Transverse colon (tissue), 4 donors: ENCODE data around the gene THY1. TPM values are rescaled to one million over a fixed set of nuclear protein-coding genes. Genes with fewer than 3 reads are reported as not detected.
A peak's percentile ranks its signal among the peaks of the same experiment; 100 is the strongest.

Experiments used
- DNase-seq: peaks from one replicate; pipeline ENCODE4 v3.0.0-alpha.2; 2019
- H3K27ac ChIP-seq, 4 donors: fragments of 200-600 bp; sonication (generic); 2 replicates each; pipeline ENCODE4 v1.5.1; 2016 to 2018; ENCODE audit warnings: inconsistent platforms in 4 of 4
- H3K27me3 ChIP-seq: fragments of 200-600 bp; sonication (generic); 2 replicates; pipeline ENCODE4 v1.5.1; 2017; ENCODE audit warnings: inconsistent platforms
- H3K36me3 ChIP-seq, 4 donors: fragments of 200-600 bp; sonication (generic); 2 replicates each; pipeline ENCODE4 v1.5.1; 2017 to 2019; ENCODE audit warnings: inconsistent platforms in 4 of 4
- H3K4me1 ChIP-seq, 4 donors: fragments of 200-600 bp; sonication (generic); 2 replicates each; pipeline ENCODE4 v1.5.1; 2017 to 2020; ENCODE audit warnings: inconsistent platforms in 4 of 4
- H3K4me3 ChIP-seq, 4 donors: fragments of 200-600 bp; sonication (generic); 1 replicate in 1 of 4; 2 replicates in 3 of 4; pipeline versions ENCODE4 v1.5.1 to v1.6.1; 2017 to 2019; ENCODE audit warnings: inconsistent platforms in 4 of 4
- H3K9me3 ChIP-seq, 2 donors: fragments of 200-600 bp; sonication (generic); 2 replicates each; pipeline ENCODE4 v1.5.1; 2017 to 2019; ENCODE audit warnings: inconsistent platforms in 2 of 2
- CTCF ChIP-seq, 5 experiments: fragments of 200-600 bp in 3 of 5; fragments of 450-650 bp in 2 of 5; sonication (generic) in 3 of 5; IDR thresholded peaks; 1 replicate in 2 of 5; 2 replicates in 3 of 5; pipeline ENCODE4 v1.5.1; 2016 to 2017; ENCODE audit warnings: antibody characterized with exemption in 5 of 5, inconsistent platforms in 3 of 5, mild to moderate bottlenecking in 2 of 5, moderate library complexity in 1 of 5
- EP300 ChIP-seq: sonication (generic); formaldehyde crosslinking; IDR thresholded peaks from one replicate; pipeline ENCODE4 v1.6.1; 2017; ENCODE audit warnings: antibody characterized with exemption, low read depth
- POLR2A ChIP-seq: fragments of 450-650 bp; IDR thresholded peaks from one replicate; pipeline ENCODE4 v1.6.1; 2016; ENCODE audit warnings: antibody characterized with exemption, mild to moderate bottlenecking, moderate library complexity
- POLR2AphosphoS5 ChIP-seq, 3 donors: sonication (generic); formaldehyde crosslinking; IDR thresholded peaks; one replicate each; pipeline ENCODE4 v1.6.1; 2016; ENCODE audit warnings: antibody characterized with exemption in 3 of 3
- WGBS, 2 donors: methylation state at CpG; one replicate each; pipeline ENCODE4 v1.1.5; 2018; ENCODE audit warnings: low coverage in 1 of 2; 5-methylcytosine and 5-hydroxymethylcytosine counted together
- in situ Hi-C, 4 donors: fragments of 200-750 bp; cut with MboI; loops; one replicate each; pipeline versions ENCODE4 v1.15.0 to v1.15.1; 2017; ENCODE audit warnings: low sequenced_read_pairs in 3 of 4, low pct_ligation_motif_present in 1 of 4, low pct_unique_long_range_greater_than_20kb in 1 of 4
- intact Hi-C: fragments of 100-400 bp; cut with DNase I; formaldehyde crosslinking; loops from one replicate; pipeline ENCODE4 v1.15.1; 2023; ENCODE audit warnings: low total_unique reads
- small RNA-seq, 4 donors: library from RNA; depleted of rRNA; stranded (forward); fragments of <200 nt; gene quantifications; one replicate each; pipeline ENCODE3, GENCODE V24; 2016
- total RNA-seq, 4 donors: library from RNA; depleted of rRNA; stranded (reverse); fragments of >200 nt; gene quantifications; one replicate each; pipeline ENCODE4 v1.1.0, GENCODE V29; 2016

Gene THY1
- total RNA-seq, 4 donors from 2014 or later: 5.6 to 17.6 (median 12.8) TPM

- intact Hi-C loops (no loop called here), in situ Hi-C loops (no loop called here)
- H3K36me3 ChIP-seq: no peaks in the 10 kb centered on the region
- WGBS, 2 donors: 33 to 49% methylated on average over 4 to 13 of the region's 13 CpGs
- DNase-seq: peak; percentile 66
- peak overlapping the region in 1 of 4 donors; percentile 15 for H3K4me3 ChIP-seq
- H3K27me3 ChIP-seq: peaks cover 2% of the 10 kb centered on the region
- H3K9me3 ChIP-seq: no peaks in the 10 kb centered on the region
- H3K27ac ChIP-seq: peak overlapping the region; percentile 80 to 88 (median 86)
- peaks cover 43 to 74% (median 71%) of the 10 kb centered on the region in 4 donors for H3K4me1 ChIP-seq
- TF ChIP-seq POLR2AphosphoS5 (IDR thresholded peaks at IDR 0.05) (peak in 1 of 3 donors; percentile 42), EP300 (peak; percentile 47), CTCF (IDR thresholded peaks at IDR 0.05) (no peak)
Observed at GRCh38 chr11:119369132-119369925, 53.6 kb downstream of the THY1 start.

- intact Hi-C loops (no loop called here), in situ Hi-C loops (no loop called here)
- Histone ChIP-seq H3K27me3 (peaks cover 10% of the 10 kb centered on the region), H3K9me3 (no peaks in the 10 kb centered on the region), H3K27ac (peak overlapping the region; percentile 80 to 88 (median 86)), H3K4me1 (peaks cover 47 to 78% (median 77%) of the 10 kb centered on the region in 4 donors), H3K36me3 (no peaks in the 10 kb centered on the region), H3K4me3 (peak overlapping the region in 1 of 4 donors; percentile 15)
- 20 to 29% methylated on average over 2 to 11 of the region's 17 CpGs for WGBS, 2 donors
- peak; percentile 60 for TF ChIP-seq POLR2A
- TF ChIP-seq POLR2AphosphoS5 (IDR thresholded peaks at IDR 0.05): peak in 2 of 3 donors; percentile 72 to 82
- peak; percentile 26 for TF ChIP-seq EP300
- no peak for TF ChIP-seq CTCF (IDR thresholded peaks at IDR 0.05)
- DNase-seq: peak; percentile 89
Observed at GRCh38 chr11:119368121-119369034, 54.6 kb downstream of the THY1 start.

- H3K27ac ChIP-seq: peak overlapping the region; percentile 80 to 88 (median 86)
- TF ChIP-seq POLR2A (no peak), POLR2AphosphoS5 (IDR thresholded peaks at IDR 0.05) (no peak), EP300 (no peak), CTCF (IDR thresholded peaks at IDR 0.05) (no peak)
- 52% methylated on average over 8 of the region's 9 CpGs; no CpG with 5 or more reads in 1 of the 2 donors for WGBS, 2 donors
- peaks cover 47 to 83% (median 80%) of the 10 kb centered on the region in 4 donors for H3K4me1 ChIP-seq
- no peak overlapping the region for H3K4me3 ChIP-seq
- peaks cover 14% of the 10 kb centered on the region for H3K27me3 ChIP-seq
- DNase-seq: no peak
- intact Hi-C loops (no loop called here), in situ Hi-C loops (no loop called here)
- no peaks in the 10 kb centered on the region for H3K9me3 ChIP-seq
- H3K36me3 ChIP-seq: no peaks in the 10 kb centered on the region
Observed at GRCh38 chr11:119367661-119368120, 55.3 kb downstream of the THY1 start.

Small RNA genes lying within 50 kb of the gene (small RNA-seq; reads per million reads assigned to genes)
- 0 reads per million in 4 donors for gene AP003396.4

Other genes with a start within 250 kb of the THY1 start
- 100 to 1,000 TPM in 2 of 4 donors, 10 to 100 TPM in 2; 75.2 to 248 (median 111) TPM for gene NHERF4, start 237.7 kb downstream of the THY1 start, total RNA-seq
- gene CBL, start 216.8 kb downstream of the THY1 start, total RNA-seq: 10 to 100 TPM in 3 of 4 donors, 1 to 10 TPM in 1; 6.8 to 18.7 (median 12.4) TPM
- gene MCAM, start 106.0 kb downstream of the THY1 start, total RNA-seq: 100 to 1,000 TPM in 3 of 4 donors, 10 to 100 TPM in 1; 87.4 to 466 (median 150) TPM
- gene RNF26, start 88.6 kb downstream of the THY1 start, total RNA-seq: 10 to 100 TPM; 10.0 to 27.3 (median 13.9) TPM
- gene C1QTNF5, start 82.3 kb downstream of the THY1 start, total RNA-seq: 10 to 100 TPM in 2 of 4 donors, 1 to 10 TPM in 2; 7.6 to 20.5 (median 11.4) TPM
- under 1 TPM in 1 of 4 donors, not detected in 3; 0.32 TPM for gene MFRP, start 76.5 kb downstream of the THY1 start, total RNA-seq
- 10 to 100 TPM in 3 of 4 donors, 1 to 10 TPM in 1; 9.8 to 26.6 (median 22.7) TPM for gene USP2, start 41.5 kb downstream of the THY1 start, total RNA-seq